ENCODE results near the gene ARL5C.

ARL5C gene

DNA sequence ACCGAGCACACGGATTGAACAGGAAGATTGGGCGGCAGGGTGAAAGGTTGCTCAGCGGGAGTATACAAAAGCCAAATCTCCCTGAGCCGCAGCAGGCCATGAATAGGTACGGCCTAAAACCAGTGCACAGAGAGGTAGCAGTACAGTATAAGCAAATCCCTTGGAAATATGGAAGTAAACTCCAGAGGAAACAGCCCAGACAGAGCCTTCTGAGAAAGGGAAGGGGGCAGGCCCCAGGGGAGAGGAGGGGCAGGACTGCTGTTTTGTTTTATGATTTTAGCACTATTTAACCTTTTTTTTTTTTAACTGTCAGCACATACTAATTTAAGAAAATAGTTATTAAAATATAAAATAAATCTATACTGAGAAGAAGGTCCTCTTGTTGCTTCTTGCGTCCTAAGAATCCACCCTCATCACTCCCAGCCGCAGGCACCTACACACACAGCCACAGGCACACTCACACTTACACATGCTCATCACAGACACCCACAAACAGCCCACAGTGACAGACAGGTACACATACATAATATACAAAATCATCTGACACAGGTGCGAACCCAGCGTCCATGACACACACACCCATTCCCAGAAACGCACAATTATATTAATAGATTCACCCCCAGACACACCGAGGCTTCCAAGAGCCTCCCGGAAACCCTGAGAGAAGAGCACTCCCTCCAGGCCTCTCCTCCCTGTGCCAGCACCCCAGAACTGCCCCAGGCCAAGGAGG lies 27.4 kb downstream of the ARL5C start:
- Histone ChIP-seq H3K4me1 (ENCODE audit: control insufficient read depth, insufficient read depth, low read length) (no peaks in the 10 kb centered on the region), H3K4me3 (ENCODE audit: low read depth, low read length) (no peak overlapping the region), H3K27ac (ENCODE audit: extremely low read depth, low read depth, low read length) (no peak overlapping the region), H3K9me3 (ENCODE audit: control insufficient read depth, insufficient read depth, low read depth, low read length) (no peaks in the 10 kb centered on the region), H3K36me3 (ENCODE audit: control insufficient read depth in 2 of 2, insufficient read depth in 1 of 2, low read length in 2 of 2) (no peaks in the 10 kb centered on the region)
- no peak for TF ChIP-seq ZFP41 (tag by site-specific recombination; IDR thresholded peaks at IDR 0.05; ENCODE audit: borderline replicate concordance)
- TF ChIP-seq, protein P1, sequence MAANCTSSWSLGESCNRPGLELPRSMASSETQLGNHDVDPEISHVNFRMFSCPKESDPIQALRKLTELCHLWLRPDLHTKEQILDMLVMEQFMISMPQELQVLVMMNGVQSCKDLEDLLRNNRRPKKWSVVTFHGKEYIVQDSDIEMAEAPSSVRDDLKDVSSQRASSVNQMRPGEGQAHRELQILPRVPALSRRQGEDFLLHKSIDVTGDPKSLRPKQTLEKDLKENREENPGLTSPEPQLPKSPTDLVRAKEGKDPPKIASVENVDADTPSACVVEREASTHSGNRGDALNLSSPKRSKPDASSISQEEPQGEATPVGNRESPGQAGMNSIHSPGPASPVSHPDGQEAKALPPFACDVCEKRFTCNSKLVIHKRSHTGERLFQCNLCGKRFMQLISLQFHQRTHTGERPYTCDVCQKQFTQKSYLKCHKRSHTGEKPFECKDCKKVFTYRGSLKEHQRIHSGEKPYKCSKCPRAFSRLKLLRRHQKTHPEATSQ (tag by site-specific recombination; IDR thresholded peaks at IDR 0.05): no peak
- TF ChIP-seq ZBTB17 (tag by site-specific recombination; IDR thresholded peaks at IDR 0.05): 0 out of 2 replicates have a peak, but pooled peaks have one; percentile 34
- ChIA-PET POLR2A (no interaction called here), CTCF (interaction anchor here (2.0 to 2.1 kb wide), 2 partner anchors 15 to 155 kb away, joined by 8 to 9 read pairs; no protein-coding TSS in a partner anchor)

DNA sequence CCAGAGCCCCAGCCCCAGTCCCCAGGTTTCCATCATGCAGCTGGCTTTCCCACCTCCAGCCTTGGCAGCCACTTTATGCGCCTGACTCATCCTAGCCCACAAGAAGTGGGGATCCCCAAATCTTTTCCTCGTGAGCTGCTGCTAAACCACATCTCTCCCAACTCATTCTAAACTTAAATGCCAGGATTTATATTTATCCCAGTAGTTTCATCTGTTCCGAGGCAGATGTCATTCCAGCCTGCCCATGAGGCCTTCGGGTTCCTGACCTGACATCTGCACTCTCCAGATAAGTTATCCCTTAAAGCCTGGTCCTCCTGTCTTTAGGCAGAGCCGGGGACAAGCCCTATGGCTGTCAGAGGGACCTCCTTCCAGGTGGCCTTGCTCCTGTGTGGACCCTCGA lies 31.1 kb downstream of the ARL5C start:
- POLR2A ChIA-PET: interaction anchor here (0.7 kb wide), 1 partner anchor 58 kb away, joined by 3 read pairs; no protein-coding TSS in a partner anchor
- TF ChIP-seq, protein P2, sequence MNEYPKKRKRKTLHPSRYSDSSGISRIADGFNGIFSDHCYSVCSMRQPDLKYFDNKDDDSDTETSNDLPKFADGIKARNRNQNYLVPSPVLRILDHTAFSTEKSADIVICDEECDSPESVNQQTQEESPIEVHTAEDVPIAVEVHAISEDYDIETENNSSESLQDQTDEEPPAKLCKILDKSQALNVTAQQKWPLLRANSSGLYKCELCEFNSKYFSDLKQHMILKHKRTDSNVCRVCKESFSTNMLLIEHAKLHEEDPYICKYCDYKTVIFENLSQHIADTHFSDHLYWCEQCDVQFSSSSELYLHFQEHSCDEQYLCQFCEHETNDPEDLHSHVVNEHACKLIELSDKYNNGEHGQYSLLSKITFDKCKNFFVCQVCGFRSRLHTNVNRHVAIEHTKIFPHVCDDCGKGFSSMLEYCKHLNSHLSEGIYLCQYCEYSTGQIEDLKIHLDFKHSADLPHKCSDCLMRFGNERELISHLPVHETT (tag by site-specific recombination; IDR thresholded peaks at IDR 0.05): no peak
- TF ChIP-seq ZNF23 (tag by site-specific recombination; IDR thresholded peaks at IDR 0.05; ENCODE audit: borderline replicate concordance) (no peak), SALL2 (tag by site-specific recombination; IDR thresholded peaks at IDR 0.05; ENCODE audit: borderline replicate concordance) (no peak), ZNF521 (tag by site-specific recombination; IDR thresholded peaks at IDR 0.05) (no peak), KLF7 (tag by site-specific recombination; IDR thresholded peaks at IDR 0.05; ENCODE audit: borderline replicate concordance) (no peak), ZNF114 (tag by site-specific recombination; IDR thresholded peaks at IDR 0.05) (no peak), ZNF510 (tag by site-specific recombination; IDR thresholded peaks at IDR 0.05; ENCODE audit: insufficient replicate concordance) (no peak), ZFP3 (tag by site-specific recombination; IDR thresholded peaks at IDR 0.05; ENCODE audit: low read depth) (no peak), ZNF624 (tag by site-specific recombination; IDR thresholded peaks at IDR 0.05) (no peak), ZNF654 (tag by site-specific recombination; IDR thresholded peaks at IDR 0.05; ENCODE audit: low read depth) (no peak), ZNF112 (tag by site-specific recombination; IDR thresholded peaks at IDR 0.05) (no peak), ZNF354C (tag by site-specific recombination; IDR thresholded peaks at IDR 0.05; ENCODE audit: borderline replicate concordance, low read depth) (no peak)
- TF ChIP-seq, protein P3, sequence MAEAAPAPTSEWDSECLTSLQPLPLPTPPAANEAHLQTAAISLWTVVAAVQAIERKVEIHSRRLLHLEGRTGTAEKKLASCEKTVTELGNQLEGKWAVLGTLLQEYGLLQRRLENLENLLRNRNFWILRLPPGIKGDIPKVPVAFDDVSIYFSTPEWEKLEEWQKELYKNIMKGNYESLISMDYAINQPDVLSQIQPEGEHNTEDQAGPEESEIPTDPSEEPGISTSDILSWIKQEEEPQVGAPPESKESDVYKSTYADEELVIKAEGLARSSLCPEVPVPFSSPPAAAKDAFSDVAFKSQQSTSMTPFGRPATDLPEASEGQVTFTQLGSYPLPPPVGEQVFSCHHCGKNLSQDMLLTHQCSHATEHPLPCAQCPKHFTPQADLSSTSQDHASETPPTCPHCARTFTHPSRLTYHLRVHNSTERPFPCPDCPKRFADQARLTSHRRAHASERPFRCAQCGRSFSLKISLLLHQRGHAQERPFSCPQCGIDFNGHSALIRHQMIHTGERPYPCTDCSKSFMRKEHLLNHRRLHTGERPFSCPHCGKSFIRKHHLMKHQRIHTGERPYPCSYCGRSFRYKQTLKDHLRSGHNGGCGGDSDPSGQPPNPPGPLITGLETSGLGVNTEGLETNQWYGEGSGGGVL (tag by site-specific recombination; IDR thresholded peaks at IDR 0.05): no peak
- Histone ChIP-seq H3K36me3 (ENCODE audit: control insufficient read depth in 2 of 2, insufficient read depth in 1 of 2, low read length in 2 of 2) (no peaks in the 10 kb centered on the region), H3K9me3 (ENCODE audit: control insufficient read depth, insufficient read depth, low read depth, low read length) (no peaks in the 10 kb centered on the region), H3K4me1 (ENCODE audit: control insufficient read depth, insufficient read depth, low read length) (no peaks in the 10 kb centered on the region), H3K27ac (ENCODE audit: extremely low read depth, low read depth, low read length) (no peak overlapping the region), H3K4me3 (ENCODE audit: low read depth, low read length) (no peak overlapping the region)
- CTCF ChIA-PET: interaction anchor here (0.6 to 1.1 kb wide), 5 partner anchors 57 to 454 kb away, joined by 3 read pairs; no protein-coding TSS in a partner anchor

GRCh38 chr17:39132192-39132610 lies 33.8 kb downstream of the ARL5C start:
- Histone ChIP-seq H3K4me3 (ENCODE audit: low read depth, low read length) (no peak overlapping the region), H3K27ac (ENCODE audit: extremely low read depth, low read depth, low read length) (no peak overlapping the region), H3K36me3 (ENCODE audit: control insufficient read depth in 2 of 2, insufficient read depth in 1 of 2, low read length in 2 of 2) (no peaks in the 10 kb centered on the region), H3K9me3 (ENCODE audit: control insufficient read depth, insufficient read depth, low read depth, low read length) (no peaks in the 10 kb centered on the region), H3K4me1 (ENCODE audit: control insufficient read depth, insufficient read depth, low read length) (no peaks in the 10 kb centered on the region)
- POLR2A ChIA-PET: no interaction called here
- TF ChIP-seq PRDM10 (tag by site-specific recombination; IDR thresholded peaks at IDR 0.05): peak; percentile 33; the same call in 1 of the 2 replicates
- no peak for TF ChIP-seq ZNF558 (tag by site-specific recombination; IDR thresholded peaks at IDR 0.05)
- CTCF ChIA-PET: interaction anchor here (0.6 to 1.2 kb wide), 2 partner anchors 83 to 149 kb away, joined by 5 to 7 read pairs; no protein-coding TSS in a partner anchor
